Neural cell (in vitro differentiated cells): ENCODE data around the gene PARG.
"Not testable (repeated sequence)": the region's sequence is repeated elsewhere in the genome, so short reads cannot be mapped to it uniquely, and the experiment has no call there.

ENCODE experiments used
- EP300 ChIP-seq: fragments of 450-650 bp; conservative IDR thresholded peaks from 2 replicates; pipeline ENCODE4 v1.6.1; 2014; ENCODE audit warnings: antibody characterized with exemption, mild to moderate bottlenecking, moderate library complexity; ENCODE audit not compliant: poor library complexity, severe bottlenecking
- EZH2 ChIP-seq: fragments of 200-600, 300-800 bp; shearing (Covaris generic), sonication (generic); IDR thresholded peaks from 2 replicates; pipeline ENCODE4 v1.6.1; 2014; ENCODE audit warnings: antibody characterized with exemption, low read length, borderline replicate concordance, mild to moderate bottlenecking; ENCODE audit not compliant: insufficient read depth, poor library complexity, severe bottlenecking
- POLR2AphosphoS5 ChIP-seq: IDR thresholded peaks from 2 replicates; pipeline ENCODE4 v1.6.1; 2012
- RAD21 ChIP-seq: fragments of 450-650 bp; conservative IDR thresholded peaks from 2 replicates; pipeline ENCODE4 v1.6.1; 2014; ENCODE audit warnings: antibody characterized with exemption, mild to moderate bottlenecking, moderate library complexity
- TAF1 ChIP-seq: IDR thresholded peaks from 2 replicates; pipeline ENCODE4 v1.6.1; 2012; ENCODE audit warnings: low read depth
- TF ChIP-seq, protein P1 (sequence below): fragments of 450-650 bp; IDR thresholded peaks from 2 replicates; pipeline ENCODE4 v1.5.1; 2014; ENCODE audit warnings: antibody characterized with exemption, mild to moderate bottlenecking, moderate library complexity; ENCODE audit not compliant: poor library complexity, severe bottlenecking
- TF ChIP-seq, protein P2 (sequence below): IDR thresholded peaks from 2 replicates; pipeline ENCODE4 v1.6.1; 2012; ENCODE audit warnings: borderline replicate concordance

DNA sequence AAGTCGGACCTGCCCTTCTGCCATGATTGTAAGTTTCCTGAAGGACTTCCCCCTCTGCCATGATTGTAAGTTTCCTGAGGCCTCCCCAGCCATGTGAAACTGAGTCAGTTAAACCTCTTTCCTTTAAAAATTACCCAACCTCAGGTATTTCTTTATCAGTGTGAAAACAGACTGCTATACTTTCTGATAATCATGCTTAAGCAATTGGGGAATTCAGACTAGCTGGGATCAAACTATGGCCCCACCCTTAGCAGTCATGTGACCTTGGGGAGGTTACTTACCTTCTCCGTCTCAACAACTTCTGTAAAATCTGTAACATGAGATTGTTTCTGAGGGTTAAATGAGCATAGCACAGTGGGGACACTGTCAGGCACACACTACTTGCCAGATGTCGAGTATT is 45.4 kb upstream of the PARG start:
- TF ChIP-seq POLR2AphosphoS5, EZH2, RAD21, TAF1, EP300: not testable (repeated sequence)
- TF ChIP-seq, protein P1, sequence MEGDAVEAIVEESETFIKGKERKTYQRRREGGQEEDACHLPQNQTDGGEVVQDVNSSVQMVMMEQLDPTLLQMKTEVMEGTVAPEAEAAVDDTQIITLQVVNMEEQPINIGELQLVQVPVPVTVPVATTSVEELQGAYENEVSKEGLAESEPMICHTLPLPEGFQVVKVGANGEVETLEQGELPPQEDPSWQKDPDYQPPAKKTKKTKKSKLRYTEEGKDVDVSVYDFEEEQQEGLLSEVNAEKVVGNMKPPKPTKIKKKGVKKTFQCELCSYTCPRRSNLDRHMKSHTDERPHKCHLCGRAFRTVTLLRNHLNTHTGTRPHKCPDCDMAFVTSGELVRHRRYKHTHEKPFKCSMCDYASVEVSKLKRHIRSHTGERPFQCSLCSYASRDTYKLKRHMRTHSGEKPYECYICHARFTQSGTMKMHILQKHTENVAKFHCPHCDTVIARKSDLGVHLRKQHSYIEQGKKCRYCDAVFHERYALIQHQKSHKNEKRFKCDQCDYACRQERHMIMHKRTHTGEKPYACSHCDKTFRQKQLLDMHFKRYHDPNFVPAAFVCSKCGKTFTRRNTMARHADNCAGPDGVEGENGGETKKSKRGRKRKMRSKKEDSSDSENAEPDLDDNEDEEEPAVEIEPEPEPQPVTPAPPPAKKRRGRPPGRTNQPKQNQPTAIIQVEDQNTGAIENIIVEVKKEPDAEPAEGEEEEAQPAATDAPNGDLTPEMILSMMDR = not testable (repeated sequence)
- TF ChIP-seq, protein P2, sequence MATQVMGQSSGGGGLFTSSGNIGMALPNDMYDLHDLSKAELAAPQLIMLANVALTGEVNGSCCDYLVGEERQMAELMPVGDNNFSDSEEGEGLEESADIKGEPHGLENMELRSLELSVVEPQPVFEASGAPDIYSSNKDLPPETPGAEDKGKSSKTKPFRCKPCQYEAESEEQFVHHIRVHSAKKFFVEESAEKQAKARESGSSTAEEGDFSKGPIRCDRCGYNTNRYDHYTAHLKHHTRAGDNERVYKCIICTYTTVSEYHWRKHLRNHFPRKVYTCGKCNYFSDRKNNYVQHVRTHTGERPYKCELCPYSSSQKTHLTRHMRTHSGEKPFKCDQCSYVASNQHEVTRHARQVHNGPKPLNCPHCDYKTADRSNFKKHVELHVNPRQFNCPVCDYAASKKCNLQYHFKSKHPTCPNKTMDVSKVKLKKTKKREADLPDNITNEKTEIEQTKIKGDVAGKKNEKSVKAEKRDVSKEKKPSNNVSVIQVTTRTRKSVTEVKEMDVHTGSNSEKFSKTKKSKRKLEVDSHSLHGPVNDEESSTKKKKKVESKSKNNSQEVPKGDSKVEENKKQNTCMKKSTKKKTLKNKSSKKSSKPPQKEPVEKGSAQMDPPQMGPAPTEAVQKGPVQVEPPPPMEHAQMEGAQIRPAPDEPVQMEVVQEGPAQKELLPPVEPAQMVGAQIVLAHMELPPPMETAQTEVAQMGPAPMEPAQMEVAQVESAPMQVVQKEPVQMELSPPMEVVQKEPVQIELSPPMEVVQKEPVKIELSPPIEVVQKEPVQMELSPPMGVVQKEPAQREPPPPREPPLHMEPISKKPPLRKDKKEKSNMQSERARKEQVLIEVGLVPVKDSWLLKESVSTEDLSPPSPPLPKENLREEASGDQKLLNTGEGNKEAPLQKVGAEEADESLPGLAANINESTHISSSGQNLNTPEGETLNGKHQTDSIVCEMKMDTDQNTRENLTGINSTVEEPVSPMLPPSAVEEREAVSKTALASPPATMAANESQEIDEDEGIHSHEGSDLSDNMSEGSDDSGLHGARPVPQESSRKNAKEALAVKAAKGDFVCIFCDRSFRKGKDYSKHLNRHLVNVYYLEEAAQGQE = not testable (repeated sequence)
